Neural progenitor cell (in vitro differentiated cells): ENCODE results near the gene LGR4.

Experiments
- EZH2 ChIP-seq: fragments of 200-600 bp; sonication (generic); IDR thresholded peaks from 2 replicates; pipeline ENCODE4 v1.6.1; 2017; ENCODE audit warnings: antibody characterized with exemption, mild to moderate bottlenecking, moderate library complexity
- EZH2phosphoT487 ChIP-seq: fragments of 200-600 bp; sonication (generic); IDR thresholded peaks from 2 replicates; pipeline ENCODE4 v1.6.1; 2017; ENCODE audit warnings: antibody characterized with exemption
- TF ChIP-seq, protein P1 (sequence below): fragments of 200-600 bp; sonication (generic); IDR thresholded peaks from 2 replicates; pipeline ENCODE4 v1.5.1; 2017; ENCODE audit warnings: antibody characterized with exemption, mild to moderate bottlenecking

DNA sequence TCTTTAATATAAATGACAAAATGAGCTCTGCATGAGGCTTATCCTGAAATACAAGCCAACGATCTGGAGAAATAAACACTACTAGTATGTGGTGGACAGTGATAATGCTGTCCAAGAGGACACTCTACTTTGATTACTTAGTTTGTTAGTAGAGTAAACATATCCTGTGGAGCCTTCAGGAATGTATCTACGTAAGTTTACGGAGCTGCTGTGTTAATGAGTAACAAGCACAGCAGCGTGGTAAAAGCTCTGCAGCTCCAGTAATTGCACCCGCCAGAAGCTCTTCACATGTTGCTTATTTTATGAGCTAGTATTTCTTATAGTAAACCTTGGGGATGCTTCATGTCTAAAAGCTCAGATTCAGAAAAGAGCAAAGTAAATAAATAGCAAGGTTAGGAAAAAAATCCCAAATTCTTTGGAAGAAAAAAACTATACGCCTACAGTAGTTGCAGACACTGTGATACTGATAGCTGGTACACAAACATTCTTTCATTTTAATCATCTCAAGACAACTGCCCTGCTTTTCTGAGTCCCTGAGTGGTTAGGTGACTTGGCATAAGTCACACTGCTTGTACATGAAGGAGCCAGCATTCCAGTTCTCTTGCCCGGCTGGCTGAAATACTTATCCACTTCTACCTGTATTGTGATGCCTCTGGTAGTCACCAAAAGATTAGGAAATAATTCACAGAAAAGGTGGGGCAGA lies 76.9 kb downstream of the LGR4 start:
- TF ChIP-seq, protein P1, sequence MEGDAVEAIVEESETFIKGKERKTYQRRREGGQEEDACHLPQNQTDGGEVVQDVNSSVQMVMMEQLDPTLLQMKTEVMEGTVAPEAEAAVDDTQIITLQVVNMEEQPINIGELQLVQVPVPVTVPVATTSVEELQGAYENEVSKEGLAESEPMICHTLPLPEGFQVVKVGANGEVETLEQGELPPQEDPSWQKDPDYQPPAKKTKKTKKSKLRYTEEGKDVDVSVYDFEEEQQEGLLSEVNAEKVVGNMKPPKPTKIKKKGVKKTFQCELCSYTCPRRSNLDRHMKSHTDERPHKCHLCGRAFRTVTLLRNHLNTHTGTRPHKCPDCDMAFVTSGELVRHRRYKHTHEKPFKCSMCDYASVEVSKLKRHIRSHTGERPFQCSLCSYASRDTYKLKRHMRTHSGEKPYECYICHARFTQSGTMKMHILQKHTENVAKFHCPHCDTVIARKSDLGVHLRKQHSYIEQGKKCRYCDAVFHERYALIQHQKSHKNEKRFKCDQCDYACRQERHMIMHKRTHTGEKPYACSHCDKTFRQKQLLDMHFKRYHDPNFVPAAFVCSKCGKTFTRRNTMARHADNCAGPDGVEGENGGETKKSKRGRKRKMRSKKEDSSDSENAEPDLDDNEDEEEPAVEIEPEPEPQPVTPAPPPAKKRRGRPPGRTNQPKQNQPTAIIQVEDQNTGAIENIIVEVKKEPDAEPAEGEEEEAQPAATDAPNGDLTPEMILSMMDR, result no peak
- no peak for TF ChIP-seq EZH2phosphoT487
- no peak for TF ChIP-seq EZH2
